Measurements from ENCODE around the gene LRRC42.

Gene LRRC42

GRCh38 chr1:54011316-54012007 lies 65.3 kb downstream of the LRRC42 start:
- Histone ChIP-seq H3K4me1 (ENCODE audit: control insufficient read depth in 5 of 5, insufficient read depth in 5 of 5, low read length in 5 of 5) (no peaks in the 10 kb centered on the region), H3K36me3 (ENCODE audit: control insufficient read depth in 5 of 5, insufficient read depth in 5 of 5, low read length in 5 of 5) (no peaks in the 10 kb centered on the region), H3K9me3 (ENCODE audit: control insufficient read depth in 5 of 5, low read length in 5 of 5) (no peaks in the 10 kb centered on the region), H3K9ac (ENCODE audit: low read length in 5 of 5) (no peak overlapping the region), H3K27ac (ENCODE audit: low read depth, low read length) (no peak overlapping the region), H3K27me3 (ENCODE audit: control insufficient read depth in 5 of 5, insufficient read depth in 4 of 5, low read length in 5 of 5) (peaks cover 3 to 30% (median 16%) of the 10 kb centered on the region in 5 donors), H3K4me3 (ENCODE audit: low read depth in 1 of 5, low read length in 5 of 5) (no peak overlapping the region)

GRCh38 chr1:54012008-54012325 lies 65.8 kb downstream of the LRRC42 start:
- Histone ChIP-seq H3K36me3 (ENCODE audit: control insufficient read depth in 5 of 5, insufficient read depth in 5 of 5, low read length in 5 of 5) (no peaks in the 10 kb centered on the region), H3K4me3 (ENCODE audit: low read depth in 1 of 5, low read length in 5 of 5) (no peak overlapping the region), H3K27me3 (ENCODE audit: control insufficient read depth in 5 of 5, insufficient read depth in 4 of 5, low read length in 5 of 5) (peaks cover 5 to 31% (median 16%) of the 10 kb centered on the region in 5 donors), H3K9ac (ENCODE audit: low read length in 5 of 5) (no peak overlapping the region), H3K9me3 (ENCODE audit: control insufficient read depth in 5 of 5, low read length in 5 of 5) (no peaks in the 10 kb centered on the region), H3K27ac (ENCODE audit: low read depth, low read length) (no peak overlapping the region), H3K4me1 (ENCODE audit: control insufficient read depth in 5 of 5, insufficient read depth in 5 of 5, low read length in 5 of 5) (no peaks in the 10 kb centered on the region)

- no peak overlapping the region for H3K9ac ChIP-seq (ENCODE audit: low read length in 5 of 5)
- H3K27me3 ChIP-seq (ENCODE audit: control insufficient read depth in 5 of 5, insufficient read depth in 4 of 5, low read length in 5 of 5) = peaks cover 8 to 34% (median 23%) of the 10 kb centered on the region in 5 donors
- H3K27ac ChIP-seq (ENCODE audit: low read depth, low read length) = no peak overlapping the region
- no peak overlapping the region for H3K4me3 ChIP-seq (ENCODE audit: low read depth in 1 of 5, low read length in 5 of 5)
- no peaks in the 10 kb centered on the region for H3K9me3 ChIP-seq (ENCODE audit: control insufficient read depth in 5 of 5, low read length in 5 of 5)
- no peaks in the 10 kb centered on the region for H3K36me3 ChIP-seq (ENCODE audit: control insufficient read depth in 5 of 5, insufficient read depth in 5 of 5, low read length in 5 of 5)
- no peaks in the 10 kb centered on the region for H3K4me1 ChIP-seq (ENCODE audit: control insufficient read depth in 5 of 5, insufficient read depth in 5 of 5, low read length in 5 of 5)
These were observed 66.7 kb downstream of the LRRC42 start for GRCh38 chr1:54012863-54013262.

GRCh38 chr1:54013393-54014008 lies 67.4 kb downstream of the LRRC42 start:
- Histone ChIP-seq H3K27me3 (ENCODE audit: control insufficient read depth in 5 of 5, insufficient read depth in 4 of 5, low read length in 5 of 5) (peaks cover 8 to 34% (median 23%) of the 10 kb centered on the region in 5 donors), H3K4me3 (ENCODE audit: low read depth in 1 of 5, low read length in 5 of 5) (no peak overlapping the region), H3K36me3 (ENCODE audit: control insufficient read depth in 5 of 5, insufficient read depth in 5 of 5, low read length in 5 of 5) (no peaks in the 10 kb centered on the region), H3K9me3 (ENCODE audit: control insufficient read depth in 5 of 5, low read length in 5 of 5) (no peaks in the 10 kb centered on the region), H3K9ac (ENCODE audit: low read length in 5 of 5) (no peak overlapping the region), H3K4me1 (ENCODE audit: control insufficient read depth in 5 of 5, insufficient read depth in 5 of 5, low read length in 5 of 5) (no peaks in the 10 kb centered on the region), H3K27ac (ENCODE audit: low read depth, low read length) (no peak overlapping the region)

GRCh38 chr1:54014009-54014629 lies 68.0 kb downstream of the LRRC42 start:
- no peaks in the 10 kb centered on the region for H3K9me3 ChIP-seq (ENCODE audit: control insufficient read depth in 5 of 5, low read length in 5 of 5)
- no peaks in the 10 kb centered on the region for H3K4me1 ChIP-seq (ENCODE audit: control insufficient read depth in 5 of 5, insufficient read depth in 5 of 5, low read length in 5 of 5)
- H3K4me3 ChIP-seq (ENCODE audit: low read depth in 1 of 5, low read length in 5 of 5) = no peak overlapping the region
- H3K27ac ChIP-seq (ENCODE audit: low read depth, low read length) = no peak overlapping the region
- H3K36me3 ChIP-seq (ENCODE audit: control insufficient read depth in 5 of 5, insufficient read depth in 5 of 5, low read length in 5 of 5) = no peaks in the 10 kb centered on the region
- peaks cover 4 to 32% (median 23%) of the 10 kb centered on the region in 5 donors for H3K27me3 ChIP-seq (ENCODE audit: control insufficient read depth in 5 of 5, insufficient read depth in 4 of 5, low read length in 5 of 5)
- H3K9ac ChIP-seq (ENCODE audit: low read length in 5 of 5) = no peak overlapping the region

- Histone ChIP-seq H3K4me3 (ENCODE audit: low read depth in 1 of 5, low read length in 5 of 5) (no peak overlapping the region), H3K9me3 (ENCODE audit: control insufficient read depth in 5 of 5, low read length in 5 of 5) (no peaks in the 10 kb centered on the region), H3K27me3 (ENCODE audit: control insufficient read depth in 5 of 5, insufficient read depth in 4 of 5, low read length in 5 of 5) (peaks cover 4 to 27% (median 23%) of the 10 kb centered on the region in 5 donors), H3K36me3 (ENCODE audit: control insufficient read depth in 5 of 5, insufficient read depth in 5 of 5, low read length in 5 of 5) (no peaks in the 10 kb centered on the region), H3K27ac (ENCODE audit: low read depth, low read length) (no peak overlapping the region), H3K4me1 (ENCODE audit: control insufficient read depth in 5 of 5, insufficient read depth in 5 of 5, low read length in 5 of 5) (no peaks in the 10 kb centered on the region), H3K9ac (ENCODE audit: low read length in 5 of 5) (no peak overlapping the region)
These were observed 70.5 kb downstream of the LRRC42 start for GRCh38 chr1:54016343-54017282.

Measured in subcutaneous abdominal adipose tissue (tissue), 5 donors.